Measurements from ENCODE around the gene PAM.

PAM gene

GRCh38 chr5:102850503-102850902 lies 95.4 kb downstream of the PAM start:
- TF ChIP-seq CTCF (IDR thresholded peaks at IDR 0.05; ENCODE audit: low read depth, low read length, missing control alignments): no peak
- no peak overlapping the region for H3K4me3 ChIP-seq (replicated peaks; ENCODE audit: low read depth, low read length)
- no peak for DNase-seq (ENCODE audit: extremely low read depth, low read depth)

- no peak overlapping the region for H3K4me3 ChIP-seq (replicated peaks; ENCODE audit: low read depth, low read length)
- peak; percentile 73 for DNase-seq (ENCODE audit: extremely low read depth, low read depth)
- no peak for TF ChIP-seq CTCF (IDR thresholded peaks at IDR 0.05; ENCODE audit: low read depth, low read length, missing control alignments)
Measured at GRCh38 chr5:102853680-102854079, 98.6 kb downstream of the PAM start.

GRCh38 chr5:102855681-102856388 lies 100.7 kb downstream of the PAM start:
- peak overlapping the region; percentile 4; the same call in 1 of the 2 replicates for H3K4me3 ChIP-seq (replicated peaks; ENCODE audit: low read depth, low read length)
- DNase-seq (ENCODE audit: extremely low read depth, low read depth): no peak
- TF ChIP-seq CTCF (IDR thresholded peaks at IDR 0.05; ENCODE audit: low read depth, low read length, missing control alignments): no peak

- peak; percentile 52 for DNase-seq (ENCODE audit: extremely low read depth, low read depth)
- peak overlapping the region; percentile 4; the same call in 1 of the 2 replicates for H3K4me3 ChIP-seq (replicated peaks; ENCODE audit: low read depth, low read length)
- TF ChIP-seq CTCF (IDR thresholded peaks at IDR 0.05; ENCODE audit: low read depth, low read length, missing control alignments): no peak
Measured at GRCh38 chr5:102856389-102856777, 101.3 kb downstream of the PAM start.

- TF ChIP-seq CTCF (IDR thresholded peaks at IDR 0.05; ENCODE audit: low read depth, low read length, missing control alignments): no peak
- DNase-seq (ENCODE audit: extremely low read depth, low read depth): no peak
- no peak overlapping the region for H3K4me3 ChIP-seq (replicated peaks; ENCODE audit: low read depth, low read length)
Measured at GRCh38 chr5:102857076-102857818, 102.1 kb downstream of the PAM start.

GRCh38 chr5:102858221-102858620 lies 103.1 kb downstream of the PAM start:
- TF ChIP-seq CTCF (IDR thresholded peaks at IDR 0.05; ENCODE audit: low read depth, low read length, missing control alignments): no peak
- no peak for DNase-seq (ENCODE audit: extremely low read depth, low read depth)

More at GRCh38 chr5:102858221-102858620, 103.1 kb downstream of the PAM start:
- no peak overlapping the region for H3K4me3 ChIP-seq (replicated peaks; ENCODE audit: low read depth, low read length)
